Upper lobe of right lung (tissue), 1 donor: ENCODE results near the gene SMARCAL1. TPM values are rescaled to one million over a fixed set of nuclear protein-coding genes. Genes with fewer than 3 reads are reported as not detected.

Source experiments
- ATAC-seq: fragments of 200-7000 bp; cut with Tn5 transposase; one replicate; pipeline ENCODE4 v1.9.1; 2020; ENCODE audit warnings: mild to moderate bottlenecking, moderate library complexity
- DNase-seq: peaks from one replicate; pipeline ENCODE4 v3.0.0-alpha.2; 2020
- H3K27ac ChIP-seq: fragments of 200-600 bp; one replicate; pipeline ENCODE4 v1.8.0; 2022
- H3K27me3 ChIP-seq: fragments of 200-600 bp; one replicate; pipeline ENCODE4 v1.8.0; 2022; ENCODE audit warnings: mild to moderate bottlenecking
- H3K36me3 ChIP-seq: fragments of 200-600 bp; one replicate; pipeline ENCODE4 v1.8.0; 2022
- H3K4me1 ChIP-seq: fragments of 200-600 bp; one replicate; pipeline ENCODE4 v1.8.0; 2022
- H3K4me3 ChIP-seq: fragments of 200-600 bp; one replicate; pipeline ENCODE4 v1.8.0; 2022; ENCODE audit warnings: mild to moderate bottlenecking
- H3K9me3 ChIP-seq: fragments of 200-600 bp; one replicate; pipeline ENCODE4 v1.8.0; 2022
- CTCF ChIP-seq: fragments of 200-600 bp; IDR thresholded peaks from one replicate; pipeline ENCODE4 v1.8.0; 2022; ENCODE audit warnings: antibody characterized with exemption
- intact Hi-C: fragments of 100-400 bp; cut with DNase I; formaldehyde crosslinking; loops from one replicate; pipeline ENCODE4 v1.11.0; 2022
- total RNA-seq: library from RNA; stranded (reverse); fragmentation: NEBNext Ultra II Directional; extraction: Animal tissue kit (Norgen Biotek cat#: 25700); gene quantifications from one replicate; pipeline ENCODE4 v1.2.1, GENCODE V29; 2021
- donor health status: DM: no; HTN: yes; CAD: no; lungs with severe emphysema.

The SMARCAL1 gene
- total RNA-seq, 1 donor from 2014 or later = 16.7 TPM

GRCh38 chr2:216504376-216504762, 92.1 kb downstream of the SMARCAL1 start:
- H3K36me3 ChIP-seq = peaks cover 65% of the 10 kb centered on the region

GRCh38 chr2:216505133-216506106, 93.1 kb downstream of the SMARCAL1 start:
- H3K9me3 ChIP-seq = no peaks in the 10 kb centered on the region
- no peak overlapping the region for H3K4me3 ChIP-seq
- no peak overlapping the region for H3K27ac ChIP-seq
- H3K4me1 ChIP-seq = peaks cover 5% of the 10 kb centered on the region
- DNase-seq (no peak), ATAC-seq (no peak)
- no peak for TF ChIP-seq CTCF
- intact Hi-C loops = no loop called here
- peaks cover 57% of the 10 kb centered on the region for H3K36me3 ChIP-seq
- H3K27me3 ChIP-seq = no peaks in the 10 kb centered on the region

More at GRCh38 chr2:216504376-216504762, 92.1 kb downstream of the SMARCAL1 start:
- no peak overlapping the region for H3K27ac ChIP-seq
- H3K4me3 ChIP-seq = no peak overlapping the region
- DNase-seq (no peak), ATAC-seq (no peak)
- H3K9me3 ChIP-seq = no peaks in the 10 kb centered on the region
- intact Hi-C loops = no loop called here
- peaks cover 15% of the 10 kb centered on the region for H3K4me1 ChIP-seq
- TF ChIP-seq CTCF = no peak
- H3K27me3 ChIP-seq = no peaks in the 10 kb centered on the region

- intact Hi-C loops = no loop called here
- ATAC-seq (no peak), DNase-seq (no peak)
- Histone ChIP-seq H3K27ac (no peak overlapping the region), H3K4me3 (no peak overlapping the region), H3K4me1 (no peaks in the 10 kb centered on the region), H3K36me3 (peaks cover 36% of the 10 kb centered on the region), H3K27me3 (no peaks in the 10 kb centered on the region), H3K9me3 (no peaks in the 10 kb centered on the region)
- no peak for TF ChIP-seq CTCF
These were observed 95.2 kb downstream of the SMARCAL1 start for GRCh38 chr2:216507220-216508160.

GRCh38 chr2:216508229-216508628, 95.9 kb downstream of the SMARCAL1 start:
- intact Hi-C loops = no loop called here
- no peaks in the 10 kb centered on the region for H3K4me1 ChIP-seq
- H3K36me3 ChIP-seq = peaks cover 28% of the 10 kb centered on the region

More at GRCh38 chr2:216508229-216508628, 95.9 kb downstream of the SMARCAL1 start:
- Histone ChIP-seq H3K27ac (no peak overlapping the region), H3K27me3 (no peaks in the 10 kb centered on the region), H3K9me3 (no peaks in the 10 kb centered on the region), H3K4me3 (no peak overlapping the region)
- no peak for TF ChIP-seq CTCF
- DNase-seq (no peak), ATAC-seq (peak; percentile 50)
